GM18858 (cell line): Measurements from ENCODE around the gene IFNA4.
A peak's percentile ranks its signal among the peaks of the same experiment; 100 is the strongest.
"Not testable (repeated sequence)": the region's sequence is repeated elsewhere in the genome, so short reads cannot be mapped to it uniquely, and the experiment has no call there.

Experiments
- ATAC-seq: cut with Tn5 transposase; IDR thresholded peaks from one replicate; pipeline ENCODE4 v1.9.1; 2021; ENCODE audit not compliant: unreplicated experiment

Gene IFNA4

GRCh38 chr9:21187487-21187886 is at the start of gene IFNA4:
Gene IFNA4, minus strand, starts transcription at chr9:21187587. Its CDS starts 56 bp downstream, at chr9:21187531.
- ATAC-seq: not testable (repeated sequence)

DNA sequence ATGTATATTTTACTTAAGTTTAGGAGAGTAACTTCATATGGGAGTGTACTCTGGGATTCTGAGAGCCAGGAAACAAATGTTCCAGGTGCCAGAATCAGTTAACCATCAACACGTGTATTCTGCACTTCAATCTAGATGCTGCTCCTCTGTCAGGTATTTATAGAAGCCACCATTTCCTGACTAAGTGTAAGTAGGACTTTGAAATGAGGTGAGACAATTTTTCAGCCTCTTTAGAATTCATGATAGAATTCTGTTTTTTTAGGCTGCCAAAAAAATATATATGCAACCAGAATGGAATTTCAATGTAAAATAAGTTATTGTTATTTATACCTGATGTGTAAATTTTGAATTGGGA is 49.0 kb upstream of the IFNA4 start:
- peak; percentile 22 for ATAC-seq

DNA sequence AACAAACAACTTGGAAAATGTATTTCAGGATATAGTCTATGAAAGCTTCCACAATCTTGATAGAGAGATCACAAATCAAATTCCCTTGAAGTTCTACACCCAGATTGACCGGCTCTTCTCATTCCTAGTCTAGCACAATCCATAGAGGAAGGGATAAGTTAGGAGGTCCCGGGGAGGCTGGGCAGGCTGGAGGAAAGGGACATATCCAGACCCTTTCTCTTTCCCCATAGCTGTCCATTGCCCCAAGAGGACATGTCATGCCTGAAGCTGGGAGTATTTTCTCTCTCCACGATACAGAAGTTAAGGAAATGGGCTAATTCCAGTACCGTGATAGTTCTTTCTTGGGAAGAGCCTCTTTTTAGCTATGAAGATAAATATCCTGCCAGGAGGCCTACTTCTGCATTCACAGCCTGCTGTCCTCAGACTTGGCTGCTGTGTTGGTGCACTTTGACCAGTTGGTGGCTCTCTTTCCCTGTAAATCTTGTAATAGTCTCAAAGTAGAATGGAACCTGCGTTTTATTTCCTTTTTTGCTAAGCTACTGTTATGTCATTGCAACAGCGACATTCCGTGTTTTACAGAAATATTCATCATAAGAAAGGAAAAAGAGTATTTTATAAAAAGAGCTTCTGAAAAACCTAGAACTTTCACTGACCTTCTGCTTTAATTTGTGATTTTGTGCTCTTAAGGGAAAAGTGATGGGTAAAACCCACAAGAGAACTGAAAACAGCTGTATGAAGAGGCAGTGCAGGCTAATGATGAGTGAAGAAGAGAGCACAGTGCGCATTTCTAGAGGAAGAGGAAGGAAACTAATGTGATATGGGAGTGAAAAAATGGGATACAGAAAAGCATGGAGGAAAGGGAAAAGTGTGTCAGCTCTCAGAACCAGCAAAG is 48.3 kb upstream of the IFNA4 start:
- peak; percentile 80 for ATAC-seq

- no peak for ATAC-seq
Observed at GRCh38 chr9:21234153-21234687, 46.8 kb upstream of the IFNA4 start.

- no peak for ATAC-seq
Observed at GRCh38 chr9:21233258-21233657, 45.9 kb upstream of the IFNA4 start.

GRCh38 chr9:21228122-21228521 is 40.7 kb upstream of the IFNA4 start, which contains the start of gene IFNA17:
Gene IFNA17, minus strand, starts transcription at chr9:21228222. Its CDS starts 49 bp downstream, at chr9:21228173.
- no peak for ATAC-seq

DNA sequence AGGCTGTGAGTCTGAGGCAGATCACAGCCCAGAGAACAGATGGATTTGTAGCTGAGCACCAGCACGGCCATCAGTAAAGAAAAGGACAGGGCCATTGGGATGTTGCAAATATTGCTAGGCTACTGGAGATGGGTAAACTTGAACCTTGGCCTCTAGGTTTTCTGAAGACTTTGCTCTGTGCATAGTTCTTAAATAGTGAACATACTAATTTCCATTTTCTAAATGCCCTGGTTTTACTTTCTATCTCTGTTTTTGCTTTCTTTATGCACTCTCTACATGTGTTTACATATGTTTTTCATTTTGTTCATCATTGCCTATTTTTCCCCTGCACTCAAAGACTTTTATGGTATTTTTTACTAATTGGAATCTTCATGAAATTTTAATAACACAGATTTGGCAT is 29.8 kb upstream of the IFNA4 start, which contains the start of gene IFNA16:
IFNA16 (minus strand) TSS at position 101 of the 400 bp plus-strand sequence; CDS start at position 95, 6 bp downstream.
- ATAC-seq: not testable (repeated sequence)

GRCh38 chr9:21213411-21214326 is 26.3 kb upstream of the IFNA4 start:
- peak; percentile 76 for ATAC-seq

- not testable (repeated sequence) for ATAC-seq
Observed at GRCh38 chr9:21212160-21212559, 24.8 kb upstream of the IFNA4 start.

DNA sequence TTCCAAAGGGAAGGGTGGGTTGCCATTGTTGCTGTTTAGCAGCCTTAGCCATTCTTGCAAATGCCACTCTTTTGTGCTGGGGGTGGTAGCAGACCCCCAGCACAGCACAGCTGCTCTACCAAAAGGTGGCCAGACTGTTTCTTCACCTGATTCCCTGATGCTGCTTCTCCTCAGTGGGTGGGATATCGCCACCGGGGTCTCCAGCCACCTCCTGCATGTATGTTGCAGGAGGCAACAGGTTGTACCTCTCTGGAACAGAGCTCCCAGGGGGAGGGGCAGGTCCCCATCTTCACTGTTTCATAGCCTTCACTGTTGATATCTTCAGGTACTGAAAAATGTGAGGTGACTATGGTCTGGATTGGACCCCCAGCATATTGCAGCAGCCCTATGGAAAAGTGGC is 23.4 kb upstream of the IFNA4 start:
- not testable (repeated sequence) for ATAC-seq

DNA sequence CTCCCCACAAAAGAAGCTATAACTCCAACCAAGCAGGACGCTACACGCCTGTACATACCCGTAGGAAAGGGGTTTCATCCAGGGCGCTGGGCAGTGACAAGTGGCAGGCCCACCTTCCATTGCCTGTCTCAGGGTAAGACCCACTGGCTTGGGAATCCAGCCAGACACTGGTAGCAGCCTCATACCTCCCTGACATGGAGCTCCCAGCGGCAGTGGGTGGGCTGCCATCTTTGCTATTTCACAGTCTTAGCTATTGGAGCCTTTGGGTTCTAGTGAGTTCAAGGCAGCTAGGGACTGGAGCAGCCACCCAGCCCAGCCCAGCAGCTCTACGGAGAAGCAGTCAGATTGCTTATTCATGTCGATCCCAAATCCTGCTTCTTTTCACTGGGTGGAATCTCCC is 22.9 kb upstream of the IFNA4 start:
- no peak for ATAC-seq

DNA sequence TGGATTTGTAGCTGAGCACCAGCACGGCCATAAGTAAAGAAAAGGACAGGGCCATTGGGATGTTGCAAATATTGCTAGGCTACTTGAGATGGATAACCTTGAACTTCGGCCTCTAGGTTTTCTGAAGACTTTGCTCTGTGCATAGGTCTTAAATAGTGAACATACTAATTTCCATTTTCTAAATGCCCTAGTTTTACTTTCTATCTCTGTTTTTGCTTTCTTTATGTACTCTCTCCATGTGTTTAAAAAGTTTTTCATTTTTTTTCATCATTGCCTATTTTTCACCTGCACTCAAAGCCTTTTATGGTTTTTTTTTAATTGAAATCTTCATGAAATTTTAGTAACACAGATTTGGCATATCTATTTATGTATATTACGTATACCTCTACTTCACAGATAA is 19.7 kb upstream of the IFNA4 start, which contains the start of gene IFNA10:
IFNA10 (minus strand) TSS at position 101 of the 400 bp plus-strand sequence; CDS start at position 55, 46 bp downstream.
- ATAC-seq: not testable (repeated sequence)

DNA sequence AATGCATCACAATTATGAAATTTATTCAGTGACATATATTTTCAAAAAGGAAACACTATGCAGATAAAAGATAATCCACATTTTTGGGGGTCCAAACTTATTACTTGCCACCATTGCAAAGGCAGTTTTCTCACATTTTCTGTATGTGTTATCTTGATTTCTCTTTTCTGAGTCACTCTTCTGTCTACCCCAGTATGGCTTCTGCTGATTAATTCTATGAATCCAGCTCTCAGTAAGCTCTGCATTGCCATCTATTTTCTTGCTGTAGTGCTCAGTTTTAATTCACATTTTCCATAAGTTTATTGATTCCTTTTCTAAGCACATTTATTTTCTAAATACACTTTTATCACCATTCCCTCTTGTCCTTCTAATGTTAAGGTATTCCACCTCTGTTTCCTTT is 17.8 kb upstream of the IFNA4 start:
- ATAC-seq: no peak

GRCh38 chr9:21202105-21202504 is 14.7 kb upstream of the IFNA4 start, which contains the start of gene IFNA7:
Gene IFNA7, minus strand, starts transcription at chr9:21202205. Its CDS starts 40 bp downstream, at chr9:21202165.
- ATAC-seq: not testable (repeated sequence)

- ATAC-seq: peak; percentile 84
Observed at GRCh38 chr9:21194867-21195776, 7.7 kb upstream of the IFNA4 start.

DNA sequence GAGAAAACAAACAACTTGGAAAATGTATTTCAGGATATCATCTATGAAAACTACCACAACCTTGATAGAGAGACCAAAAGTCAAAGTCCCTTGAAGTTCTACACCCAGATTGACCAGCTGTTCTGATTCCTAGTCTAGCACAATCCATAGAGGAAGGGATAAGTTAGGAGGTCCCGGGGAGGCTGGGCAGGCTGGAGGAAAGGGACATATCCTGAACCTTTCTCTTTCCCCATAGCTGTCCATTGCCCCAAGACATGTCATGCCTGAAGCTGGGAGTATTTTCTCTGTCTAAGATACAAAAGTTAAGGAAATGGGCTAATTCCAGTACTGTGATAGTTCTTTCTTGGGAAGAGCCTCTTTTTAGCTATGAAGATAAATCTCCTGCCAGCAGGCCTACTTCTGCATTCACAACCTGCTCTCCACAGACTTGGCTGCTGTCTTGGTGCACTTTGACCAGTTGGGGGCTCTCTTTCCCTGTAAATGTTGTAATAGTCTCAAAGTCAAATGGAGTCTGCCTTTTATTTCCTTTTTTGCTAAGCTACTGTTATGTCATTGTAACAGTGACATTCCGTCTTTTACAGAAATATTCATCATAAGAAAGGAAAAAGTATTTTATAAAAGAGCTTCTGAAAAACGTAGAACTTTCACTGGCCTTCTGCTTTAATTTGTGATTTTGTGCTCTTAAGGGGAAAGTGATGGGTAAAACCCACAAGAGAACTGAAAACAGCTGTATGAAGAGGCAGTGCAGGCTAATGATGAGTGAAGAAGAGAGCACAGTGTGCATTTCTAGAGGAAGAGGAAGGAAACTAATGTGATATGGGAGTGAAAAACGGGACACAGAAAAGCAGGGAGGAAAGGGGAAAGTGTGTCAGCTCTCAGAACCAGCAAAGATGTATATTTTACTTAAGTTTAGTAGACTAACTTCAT is 4.3 kb downstream of the IFNA4 start:
- ATAC-seq: peak; percentile 95

DNA sequence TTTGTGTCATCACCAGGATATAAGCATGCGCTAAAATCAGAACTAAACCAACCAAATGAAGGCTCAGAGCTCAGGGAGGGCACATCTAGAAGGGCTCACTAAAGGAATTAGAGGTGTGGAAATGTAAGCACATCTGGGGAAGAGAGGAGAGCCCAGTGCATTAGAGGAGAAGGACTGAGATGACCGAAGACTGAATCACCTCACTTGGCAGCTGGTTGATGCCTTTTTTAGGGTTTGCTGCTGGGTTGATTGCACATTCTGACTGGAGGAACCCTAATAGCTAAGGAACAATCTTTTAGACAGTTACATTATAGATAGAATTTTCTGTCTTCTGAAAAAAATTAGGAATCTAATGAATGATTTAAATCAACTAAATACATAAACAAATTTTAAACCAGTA is 12.7 kb downstream of the IFNA4 start:
- no peak for ATAC-seq

- no peak for ATAC-seq
Observed at GRCh38 chr9:21172156-21172555, 15.2 kb downstream of the IFNA4 start.

DNA sequence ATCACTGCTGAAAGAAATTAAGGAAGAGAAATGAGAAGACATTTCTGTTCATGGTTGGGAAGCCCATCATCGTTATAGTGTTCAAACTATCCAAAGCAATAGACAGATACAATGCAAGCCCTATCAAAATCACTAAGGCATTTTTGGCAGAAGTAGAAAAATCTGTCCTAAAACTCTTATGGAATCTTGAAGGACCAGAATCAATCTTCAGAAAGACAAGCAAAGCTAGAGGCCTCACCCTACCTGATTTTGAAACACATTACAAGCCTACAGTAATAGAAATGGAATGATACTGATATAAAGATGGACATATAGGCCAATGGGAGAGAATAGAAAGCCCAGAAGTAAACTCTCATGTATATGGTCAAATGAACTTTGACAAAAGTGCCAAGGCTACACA is 16.0 kb downstream of the IFNA4 start:
- ATAC-seq: no peak
